ENCODE results near the gene MAGEB4. TPM values are rescaled to one million over a fixed set of nuclear protein-coding genes. Genes with fewer than 3 reads are reported as not detected.

MAGEB4 gene
- total and polyA plus RNA-seq, 10 of the 15 experiments (the other 5 are each of a cell fraction or from before 2014, with no cell fraction given) = 0.04 TPM; not detected in 9

DNA sequence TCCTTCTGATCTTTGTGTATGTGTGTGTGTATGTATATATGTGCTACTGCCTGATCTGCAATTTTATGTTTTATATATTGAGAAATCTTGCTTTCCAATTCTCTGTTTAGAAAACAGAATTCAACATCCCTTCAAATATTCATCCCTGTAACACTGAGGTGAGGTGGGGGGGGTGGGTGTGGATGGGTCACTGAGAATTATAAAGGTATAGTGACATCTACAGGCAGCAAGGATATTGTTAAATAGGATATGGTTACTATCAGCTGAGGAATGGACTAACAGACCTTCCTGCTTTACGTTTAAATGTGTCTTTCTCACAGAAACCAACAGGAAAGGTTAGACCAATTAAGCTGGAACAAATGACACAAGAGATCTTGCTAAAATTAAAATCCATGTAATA lies 45.5 kb upstream of the MAGEB4 start:
- no TSS peak for BruUV-seq (replicated peaks)
- intact Hi-C loops (cut with micrococcal nuclease; ENCODE audit: unreplicated experiment) = no loop called here
- ChIA-PET POLR2A (no interaction called here), CTCF (interaction anchor here (0.8 to 1.4 kb wide), 3 partner anchors 55 to 348 kb away, joined by 3 to 4 read pairs (median 3); no protein-coding TSS in a partner anchor), SMC1A (ENCODE audit: uncharacterized antibody, unreplicated experiment) (interaction anchor here (1.2 kb wide), 1 partner anchor 12 kb away, joined by 7 read pairs; no protein-coding TSS in a partner anchor), RAD21 (ENCODE audit: unreplicated experiment) (interaction anchor here (0.7 kb wide), 1 partner anchor 163 kb away, joined by 3 read pairs; no protein-coding TSS in a partner anchor)
- no peaks in the 10 kb centered on the region for H3K9me3 ChIP-seq (replicated peaks; ENCODE audit: control insufficient read depth, insufficient read depth, low read length)
- H3K27me3 ChIP-seq (replicated peaks in 1 of 2; ENCODE audit: control insufficient read depth in 2 of 2, insufficient read depth in 2 of 2, low read length in 1 of 2) = no peaks in the 10 kb centered on the region
- H3K4me3 ChIP-seq = no peak overlapping the region
- no peak for DNase-seq (ENCODE audit: low read depth, low spot score)
- 0% methylated on average over 1 of the region's 1 CpG for WGBS (ENCODE audit: insufficient coverage, insufficient replicate concordance, low lambda C conversion rate, missing lambda C conversion rate)
- in situ Hi-C loops (cut with MboI) = no loop called here
- no peak overlapping the region for H3K9ac ChIP-seq (ENCODE audit: control insufficient read depth, insufficient read depth, low read length)
- H3K27ac ChIP-seq (ENCODE audit: control insufficient read depth, insufficient read depth) = no peak overlapping the region
- TF ChIP-seq, protein P1, sequence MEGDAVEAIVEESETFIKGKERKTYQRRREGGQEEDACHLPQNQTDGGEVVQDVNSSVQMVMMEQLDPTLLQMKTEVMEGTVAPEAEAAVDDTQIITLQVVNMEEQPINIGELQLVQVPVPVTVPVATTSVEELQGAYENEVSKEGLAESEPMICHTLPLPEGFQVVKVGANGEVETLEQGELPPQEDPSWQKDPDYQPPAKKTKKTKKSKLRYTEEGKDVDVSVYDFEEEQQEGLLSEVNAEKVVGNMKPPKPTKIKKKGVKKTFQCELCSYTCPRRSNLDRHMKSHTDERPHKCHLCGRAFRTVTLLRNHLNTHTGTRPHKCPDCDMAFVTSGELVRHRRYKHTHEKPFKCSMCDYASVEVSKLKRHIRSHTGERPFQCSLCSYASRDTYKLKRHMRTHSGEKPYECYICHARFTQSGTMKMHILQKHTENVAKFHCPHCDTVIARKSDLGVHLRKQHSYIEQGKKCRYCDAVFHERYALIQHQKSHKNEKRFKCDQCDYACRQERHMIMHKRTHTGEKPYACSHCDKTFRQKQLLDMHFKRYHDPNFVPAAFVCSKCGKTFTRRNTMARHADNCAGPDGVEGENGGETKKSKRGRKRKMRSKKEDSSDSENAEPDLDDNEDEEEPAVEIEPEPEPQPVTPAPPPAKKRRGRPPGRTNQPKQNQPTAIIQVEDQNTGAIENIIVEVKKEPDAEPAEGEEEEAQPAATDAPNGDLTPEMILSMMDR (IDR thresholded peaks at IDR 0.05 in 2 of 3, conservative IDR thresholded peaks at IDR 0.05 in 1 of 3; ENCODE audit: control insufficient read depth in 2 of 3, extremely low read depth in 1 of 3, insufficient read depth in 1 of 3, low read depth in 3 of 3, low read length in 3 of 3) = peak in 2 of 3 experiments; percentile 12 to 30; a peak in 3 of 6 replicates
- TF ChIP-seq EED (IDR thresholded peaks at IDR 0.05; ENCODE audit: low read depth) = no peak
- TF ChIP-seq RAD21 (IDR thresholded peaks at IDR 0.05; ENCODE audit: insufficient read depth, low read depth, low read length) = 0 out of 2 replicates have a peak, but pooled peaks have one; percentile 15
- H3K36me3 ChIP-seq (ENCODE audit: control insufficient read depth in 2 of 2, insufficient read depth in 2 of 2, low read length in 1 of 2) = no peaks in the 10 kb centered on the region
- peak; percentile 68 for ATAC-seq
- H3K79me2 ChIP-seq (ENCODE audit: control insufficient read depth, insufficient read depth, low read length) = no peaks in the 10 kb centered on the region
- FAIRE-seq = no peak
- H3K4me1 ChIP-seq (ENCODE audit: control insufficient read depth, insufficient read depth, low read length) = no peaks in the 10 kb centered on the region
- H4K20me1 ChIP-seq (ENCODE audit: control insufficient read depth, insufficient read depth) = no peaks in the 10 kb centered on the region
- no peak overlapping the region for H3K4me2 ChIP-seq (ENCODE audit: control insufficient read depth, insufficient read depth)
- no peak overlapping the region for H2AFZ ChIP-seq (ENCODE audit: control insufficient read depth, low read depth, low read length)

DNA sequence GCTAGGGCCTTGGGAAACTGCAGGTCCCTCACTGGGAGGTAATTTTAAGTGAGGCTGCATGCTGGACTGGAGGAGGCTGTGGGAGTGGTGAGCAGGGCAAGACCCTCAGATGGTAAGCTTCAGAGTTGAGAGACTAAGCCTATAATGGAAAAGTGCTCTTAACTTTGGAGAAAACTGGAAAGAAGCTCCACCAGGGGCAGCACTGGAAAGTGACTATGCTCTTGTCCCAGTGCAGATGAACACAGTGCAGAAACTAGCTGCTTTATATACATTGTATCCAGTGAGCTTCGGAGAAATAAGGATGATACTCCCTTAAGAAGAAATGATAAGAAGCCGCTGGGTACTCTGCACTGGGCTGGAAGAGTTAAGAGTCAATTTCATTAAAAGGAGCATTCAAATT lies 29.6 kb upstream of the MAGEB4 start:
- no TSS peak for BruUV-seq (replicated peaks)
- H4K20me1 ChIP-seq (ENCODE audit: control insufficient read depth, insufficient read depth) = no peaks in the 10 kb centered on the region
- no peaks in the 10 kb centered on the region for H3K4me1 ChIP-seq (ENCODE audit: control insufficient read depth, insufficient read depth, low read length)
- DNase-seq (ENCODE audit: low read depth, low spot score) (no peak), ATAC-seq (no peak), FAIRE-seq (no peak)
- no peaks in the 10 kb centered on the region for H3K27me3 ChIP-seq (replicated peaks in 1 of 2; ENCODE audit: control insufficient read depth in 2 of 2, insufficient read depth in 2 of 2, low read length in 1 of 2)
- in situ Hi-C loops (cut with MboI) (no loop called here), intact Hi-C loops (cut with micrococcal nuclease; ENCODE audit: unreplicated experiment) (no loop called here)
- ChIA-PET SMC1A (ENCODE audit: uncharacterized antibody, unreplicated experiment) (interaction anchor here (1.3 kb wide), 1 partner anchor 292 kb away, joined by 3 read pairs; no protein-coding TSS in a partner anchor), POLR2A (no interaction called here), CTCF (no interaction called here), RAD21 (ENCODE audit: unreplicated experiment) (no interaction called here)
- H3K36me3 ChIP-seq (ENCODE audit: control insufficient read depth in 2 of 2, insufficient read depth in 2 of 2, low read length in 1 of 2) = no peaks in the 10 kb centered on the region
- H3K4me2 ChIP-seq (ENCODE audit: control insufficient read depth, insufficient read depth) = no peak overlapping the region
- H3K9ac ChIP-seq (ENCODE audit: control insufficient read depth, insufficient read depth, low read length) = no peak overlapping the region
- no peak overlapping the region for H3K4me3 ChIP-seq
- H3K27ac ChIP-seq (ENCODE audit: control insufficient read depth, insufficient read depth) = no peak overlapping the region
- no peaks in the 10 kb centered on the region for H3K79me2 ChIP-seq (ENCODE audit: control insufficient read depth, insufficient read depth, low read length)
- 40% methylated on average over 2 of the region's 2 CpGs for WGBS (ENCODE audit: insufficient coverage, insufficient replicate concordance, low lambda C conversion rate, missing lambda C conversion rate)
- no peaks in the 10 kb centered on the region for H3K9me3 ChIP-seq (replicated peaks; ENCODE audit: control insufficient read depth, insufficient read depth, low read length)
- H2AFZ ChIP-seq (ENCODE audit: control insufficient read depth, low read depth, low read length) = no peak overlapping the region
- TF ChIP-seq ZNF207 (IDR thresholded peaks at IDR 0.05; ENCODE audit: borderline replicate concordance) (no peak), RAD51 (IDR thresholded peaks at IDR 0.05) (no peak), HDAC2 (IDR thresholded peaks at IDR 0.05) (no peak), JUND (IDR thresholded peaks at IDR 0.05; ENCODE audit: low read depth, low read length) (no peak), STAT1 (conservative IDR thresholded peaks at IDR 0.05) (no peak), ASH2L (IDR thresholded peaks at IDR 0.05; ENCODE audit: borderline replicate concordance, low read depth) (no peak)
- TF ChIP-seq, protein P2, sequence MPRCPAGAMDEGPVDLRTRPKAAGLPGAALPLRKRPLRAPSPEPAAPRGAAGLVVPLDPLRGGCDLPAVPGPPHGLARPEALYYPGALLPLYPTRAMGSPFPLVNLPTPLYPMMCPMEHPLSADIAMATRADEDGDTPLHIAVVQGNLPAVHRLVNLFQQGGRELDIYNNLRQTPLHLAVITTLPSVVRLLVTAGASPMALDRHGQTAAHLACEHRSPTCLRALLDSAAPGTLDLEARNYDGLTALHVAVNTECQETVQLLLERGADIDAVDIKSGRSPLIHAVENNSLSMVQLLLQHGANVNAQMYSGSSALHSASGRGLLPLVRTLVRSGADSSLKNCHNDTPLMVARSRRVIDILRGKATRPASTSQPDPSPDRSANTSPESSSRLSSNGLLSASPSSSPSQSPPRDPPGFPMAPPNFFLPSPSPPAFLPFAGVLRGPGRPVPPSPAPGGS (IDR thresholded peaks at IDR 0.05; ENCODE audit: borderline replicate concordance, insufficient read depth, low read depth, low read length, poor library complexity, severe bottlenecking) = no peak
- TF ChIP-seq, protein P3, sequence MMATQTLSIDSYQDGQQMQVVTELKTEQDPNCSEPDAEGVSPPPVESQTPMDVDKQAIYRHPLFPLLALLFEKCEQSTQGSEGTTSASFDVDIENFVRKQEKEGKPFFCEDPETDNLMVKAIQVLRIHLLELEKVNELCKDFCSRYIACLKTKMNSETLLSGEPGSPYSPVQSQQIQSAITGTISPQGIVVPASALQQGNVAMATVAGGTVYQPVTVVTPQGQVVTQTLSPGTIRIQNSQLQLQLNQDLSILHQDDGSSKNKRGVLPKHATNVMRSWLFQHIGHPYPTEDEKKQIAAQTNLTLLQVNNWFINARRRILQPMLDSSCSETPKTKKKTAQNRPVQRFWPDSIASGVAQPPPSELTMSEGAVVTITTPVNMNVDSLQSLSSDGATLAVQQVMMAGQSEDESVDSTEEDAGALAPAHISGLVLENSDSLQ (IDR thresholded peaks at IDR 0.05) = no peak
- TF ChIP-seq, protein P4, sequence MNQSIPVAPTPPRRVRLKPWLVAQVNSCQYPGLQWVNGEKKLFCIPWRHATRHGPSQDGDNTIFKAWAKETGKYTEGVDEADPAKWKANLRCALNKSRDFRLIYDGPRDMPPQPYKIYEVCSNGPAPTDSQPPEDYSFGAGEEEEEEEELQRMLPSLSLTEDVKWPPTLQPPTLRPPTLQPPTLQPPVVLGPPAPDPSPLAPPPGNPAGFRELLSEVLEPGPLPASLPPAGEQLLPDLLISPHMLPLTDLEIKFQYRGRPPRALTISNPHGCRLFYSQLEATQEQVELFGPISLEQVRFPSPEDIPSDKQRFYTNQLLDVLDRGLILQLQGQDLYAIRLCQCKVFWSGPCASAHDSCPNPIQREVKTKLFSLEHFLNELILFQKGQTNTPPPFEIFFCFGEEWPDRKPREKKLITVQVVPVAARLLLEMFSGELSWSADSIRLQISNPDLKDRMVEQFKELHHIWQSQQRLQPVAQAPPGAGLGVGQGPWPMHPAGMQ (IDR thresholded peaks at IDR 0.05; ENCODE audit: borderline replicate concordance) = no peak

Measured in GM12878 (cell line).